DMS53 treated with DMSO at 0.1 percent for 48 hours (cell line): Measurements from ENCODE around the gene FEM1B.

Experiments used
- DNase-seq: peaks from one replicate; lab custom pipeline; 2025; ENCODE audit not compliant: unreplicated experiment; lab: John Stamatoyannopoulos, UW

Gene FEM1B

DNA sequence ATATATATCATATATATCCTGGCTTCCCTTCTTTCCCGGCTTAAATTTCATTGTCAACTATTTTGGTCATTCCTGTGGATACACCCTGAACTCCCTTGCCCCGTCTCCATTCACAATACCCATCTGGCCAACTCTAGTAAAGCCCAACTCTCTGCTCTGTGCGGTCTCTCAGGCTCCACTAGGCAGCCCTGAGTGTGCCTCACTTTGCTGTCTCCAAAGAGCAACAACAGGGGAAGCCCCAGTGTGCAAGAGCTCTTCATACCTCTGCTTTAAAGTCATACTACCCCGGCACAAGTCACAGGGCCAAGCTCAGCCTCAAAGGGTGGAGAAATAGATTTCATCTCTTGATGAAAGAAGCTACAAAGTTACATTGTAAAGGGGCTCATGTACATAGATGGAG is 18.9 kb upstream of the FEM1B start:
- no peak for DNase-seq

DNA sequence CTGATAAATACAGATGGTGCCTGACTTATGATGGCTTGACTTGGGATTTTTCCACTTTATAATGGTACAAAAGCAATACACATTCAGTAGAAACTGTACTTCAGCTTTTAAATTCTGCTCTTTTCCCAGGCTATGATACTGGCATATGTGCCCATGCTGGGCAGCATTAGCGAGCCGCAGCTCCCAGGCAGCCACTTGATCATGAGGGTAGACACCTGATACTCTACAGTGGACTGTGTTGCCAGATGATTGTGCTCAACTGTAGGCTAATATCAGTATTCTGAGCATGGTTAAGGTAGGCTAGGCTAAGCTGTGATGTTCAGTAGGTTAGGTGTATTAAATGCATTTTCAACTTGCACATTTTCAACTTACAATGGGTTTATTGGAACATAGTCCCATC is 17.7 kb upstream of the FEM1B start:
- DNase-seq: peak; percentile 1

DNA sequence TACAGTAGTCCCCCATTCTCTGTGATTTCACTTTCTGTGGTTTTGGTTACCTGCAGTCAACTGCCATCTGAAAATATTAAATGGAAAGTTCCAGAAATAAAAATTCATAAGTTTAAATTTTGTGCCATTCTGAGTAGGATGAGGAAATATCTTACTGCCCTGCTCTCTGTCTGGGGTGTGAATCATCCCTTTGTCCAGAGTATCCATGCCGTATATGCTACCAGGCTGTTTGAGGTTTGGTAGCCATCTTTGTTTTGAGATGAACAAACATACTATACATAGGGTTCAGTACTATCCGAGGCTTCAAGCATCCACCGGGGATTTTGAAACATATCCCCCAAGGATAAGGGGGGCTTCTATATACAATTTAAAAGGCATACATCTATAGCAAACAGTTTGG is 16.3 kb upstream of the FEM1B start:
- no peak for DNase-seq

DNA sequence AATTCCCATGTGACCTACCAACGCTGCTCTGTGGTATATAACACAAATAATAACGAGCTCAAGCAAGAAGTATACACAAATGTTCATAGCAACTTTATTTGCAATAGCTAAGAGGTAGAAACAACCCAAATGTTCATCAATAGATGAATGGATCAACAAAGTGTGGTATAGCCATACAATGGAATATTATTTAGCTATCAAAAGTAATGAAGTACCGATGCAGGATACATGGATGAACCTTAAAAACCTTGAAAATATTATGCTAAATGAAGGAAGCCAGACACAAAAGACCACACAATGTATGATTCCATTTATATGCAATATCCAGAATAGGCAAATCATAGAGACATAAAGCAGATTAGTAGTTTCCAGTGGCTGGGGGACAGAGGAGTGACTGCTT is 15.6 kb upstream of the FEM1B start:
- DNase-seq: no peak

DNA sequence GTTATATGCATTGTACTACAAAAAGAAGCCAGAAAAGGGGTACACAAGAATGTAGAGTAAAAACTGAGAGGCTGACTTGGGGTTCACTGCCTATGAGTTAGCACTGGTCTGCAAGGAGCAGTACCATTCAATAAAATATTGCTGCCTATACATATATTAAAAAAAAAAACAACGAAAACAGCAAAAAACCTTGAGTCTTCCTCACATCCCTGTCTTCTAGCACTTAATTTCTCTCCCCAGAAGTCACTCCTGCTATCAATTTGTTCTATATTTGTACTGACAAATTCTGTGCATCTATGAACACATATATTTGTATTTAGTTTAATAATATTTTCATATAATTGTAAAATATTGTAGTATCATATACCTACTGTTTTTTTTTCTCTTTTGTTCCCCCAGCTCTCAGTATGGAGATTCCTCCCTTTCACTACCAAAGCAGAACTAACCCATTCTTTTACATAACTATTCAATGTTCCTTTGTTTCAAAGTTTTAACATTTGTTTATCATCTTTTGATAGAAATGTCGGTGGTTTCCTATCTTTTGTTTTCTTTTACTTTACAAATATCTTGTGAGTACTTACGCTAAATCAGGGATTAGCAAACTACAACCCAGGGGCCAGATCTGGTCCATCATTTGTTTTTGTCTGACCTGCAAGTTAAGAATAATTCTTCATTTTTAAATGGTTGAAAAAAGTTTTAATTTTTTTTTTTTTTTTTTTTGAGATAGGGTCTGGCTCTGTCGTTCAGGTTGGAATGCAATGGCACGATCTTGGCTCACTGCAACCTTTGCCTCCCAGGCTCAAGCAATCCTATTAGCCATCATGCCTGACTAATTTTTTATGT is 14.8 kb upstream of the FEM1B start:
- no peak for DNase-seq

DNA sequence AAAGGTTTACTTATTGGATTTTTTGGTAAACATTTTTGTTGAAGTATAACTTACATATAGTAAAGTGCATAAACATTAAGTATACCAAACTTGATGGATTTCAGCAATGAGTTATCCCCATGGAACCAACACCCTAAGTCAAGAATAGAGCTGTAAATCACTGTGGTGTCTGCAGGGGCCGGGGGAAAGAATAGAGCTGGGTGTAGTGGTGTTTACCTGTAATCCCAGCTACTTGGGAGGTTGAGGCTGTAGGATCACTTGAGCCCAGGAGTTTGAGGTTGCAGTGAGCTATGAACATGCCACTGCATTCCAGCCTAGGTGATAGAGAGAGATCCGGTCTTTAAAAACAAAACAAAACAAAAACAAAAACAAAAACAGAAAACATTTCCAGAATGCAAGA is 13.3 kb upstream of the FEM1B start:
- DNase-seq: no peak

DNA sequence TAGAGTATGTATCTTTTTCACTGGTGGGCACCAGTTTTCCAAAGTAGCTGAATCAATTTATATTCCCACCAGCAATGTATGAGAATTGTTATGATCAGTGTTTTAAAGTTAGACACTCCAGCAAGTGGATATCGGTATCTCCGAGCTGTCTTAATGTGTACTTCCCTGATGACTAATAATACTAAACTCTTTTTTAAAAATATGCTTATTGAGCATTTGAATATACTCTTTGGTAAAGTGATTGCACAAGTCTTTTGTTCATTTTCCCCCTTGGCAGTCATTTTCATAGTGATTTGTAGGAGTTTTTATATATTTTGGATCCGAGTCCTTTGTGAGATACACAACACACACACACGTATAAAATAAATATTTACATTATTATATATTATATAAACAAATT is 12.5 kb upstream of the FEM1B start:
- DNase-seq: no peak

DNA sequence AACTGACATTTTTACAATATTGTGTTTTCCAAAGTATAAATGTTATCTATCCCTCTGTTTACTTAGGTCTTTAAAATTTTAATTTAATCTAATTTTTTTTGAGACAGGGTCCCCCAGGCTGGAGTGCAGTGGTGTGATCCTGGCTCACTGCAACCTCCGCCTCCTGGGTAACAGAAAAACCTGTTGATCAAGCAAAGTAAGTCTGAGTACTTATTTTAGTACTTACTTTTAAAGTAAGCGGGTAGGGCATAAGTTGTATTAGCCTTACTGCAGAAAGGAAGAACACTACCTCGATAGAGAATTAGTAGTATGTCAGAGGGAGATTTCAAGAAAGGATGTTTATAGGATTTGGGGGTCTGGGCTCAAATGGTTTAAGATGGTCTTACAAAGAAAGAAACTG is 11.9 kb upstream of the FEM1B start:
- no peak for DNase-seq

DNA sequence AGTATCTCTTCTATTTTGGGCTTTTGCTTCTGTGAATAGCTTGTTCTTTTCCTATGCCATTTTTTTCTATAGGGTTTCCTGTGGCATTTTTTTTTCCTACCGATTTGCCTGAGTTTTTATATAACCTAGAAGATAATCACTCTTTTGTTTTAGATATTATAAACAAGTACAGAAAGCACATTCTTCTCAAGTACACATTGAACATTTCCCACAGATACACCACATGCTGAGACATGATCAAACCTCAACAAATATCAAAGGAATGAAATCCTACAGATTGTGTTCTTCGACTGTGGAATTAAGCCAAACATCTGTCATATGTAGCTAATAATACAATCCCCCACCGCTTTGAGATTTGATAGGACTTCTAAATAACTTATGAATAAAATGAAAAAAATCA is 9.1 kb upstream of the FEM1B start:
- DNase-seq: no peak

DNA sequence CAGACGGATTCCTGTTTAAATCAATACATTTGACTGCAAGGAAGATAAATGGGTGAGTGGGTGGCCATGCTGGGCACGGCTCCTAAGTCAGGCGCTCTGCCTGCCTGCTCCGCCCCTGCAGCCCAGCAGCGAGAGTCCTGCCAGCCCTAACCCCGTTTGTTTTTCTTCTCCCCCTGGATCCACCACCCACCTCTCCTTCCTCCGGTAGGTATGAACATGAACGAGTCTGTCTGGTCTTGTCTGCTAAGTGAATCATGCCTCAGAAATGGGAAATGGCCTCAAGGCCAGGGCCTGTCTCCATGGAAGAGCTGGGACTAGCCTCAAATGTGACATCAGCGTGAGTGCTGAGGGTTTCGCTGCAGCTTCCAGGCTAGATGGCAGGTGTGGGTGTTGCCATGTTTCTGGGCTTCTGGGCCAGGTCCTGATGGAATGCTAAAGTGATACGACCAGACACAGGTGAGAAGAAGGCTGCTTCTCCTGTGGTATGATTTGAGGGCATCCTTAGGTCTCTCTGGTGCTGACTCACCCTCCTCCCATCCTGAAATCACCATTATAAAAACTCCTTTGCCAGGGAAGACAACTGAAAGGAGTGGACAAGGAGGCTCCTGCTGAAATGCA is 5.6 kb upstream of the FEM1B start:
- DNase-seq: no peak

DNA sequence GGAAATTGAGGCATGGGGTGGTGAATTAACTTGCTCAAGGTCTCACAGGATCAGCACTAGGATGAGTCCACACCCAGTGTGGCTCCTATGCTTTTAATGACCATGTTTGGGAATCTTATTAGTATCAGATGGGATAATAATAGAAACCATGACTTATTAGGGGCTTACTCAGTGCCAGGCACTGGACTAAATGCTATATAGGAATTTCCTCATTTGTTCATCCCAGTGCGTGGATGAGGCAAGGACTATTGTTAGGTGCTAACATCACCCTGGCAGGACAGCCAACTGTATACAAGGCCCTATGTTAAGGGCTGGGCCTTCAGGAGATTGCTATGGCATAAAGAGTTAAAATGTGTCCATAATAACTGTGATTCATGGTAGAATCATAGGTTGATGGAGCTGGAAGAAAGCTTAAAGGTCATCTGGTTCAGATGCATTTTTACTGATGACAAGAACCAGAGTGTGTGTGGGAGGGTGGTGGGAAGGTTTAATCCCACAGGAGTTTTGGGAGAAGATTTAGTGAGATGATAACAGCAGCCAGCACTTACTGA is 4.7 kb upstream of the FEM1B start:
- DNase-seq: no peak

DNA sequence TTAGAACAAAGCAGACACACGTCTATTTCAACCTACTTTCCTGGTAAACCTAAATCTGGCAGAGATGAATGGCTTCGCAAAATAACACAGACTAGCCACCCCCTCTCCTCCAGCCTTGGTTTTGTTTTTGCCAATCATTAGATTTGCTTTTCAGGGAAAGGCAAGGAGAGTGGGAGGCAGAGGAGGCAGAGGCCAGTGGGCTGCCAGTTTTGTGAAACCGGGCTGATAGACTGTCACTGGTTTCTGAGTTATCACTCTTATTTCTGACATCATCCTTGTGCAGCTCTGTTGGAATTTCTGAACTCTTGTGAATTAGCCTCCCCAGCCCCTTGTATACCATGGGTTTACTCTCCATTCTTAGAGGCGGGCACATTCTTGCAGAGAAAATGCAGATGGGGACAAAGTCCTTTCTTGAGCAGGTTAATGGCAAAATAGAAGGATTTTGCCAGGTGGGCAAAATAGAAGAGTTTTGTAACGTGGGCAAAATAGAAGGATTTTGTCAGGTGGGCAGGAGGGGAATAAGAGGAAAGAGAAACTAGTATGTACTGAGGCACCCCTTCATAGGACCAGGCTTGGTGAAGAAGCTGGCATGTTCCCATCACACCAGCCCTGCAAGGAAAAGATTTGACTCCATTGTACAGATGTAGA is 3.2 kb upstream of the FEM1B start:
- no peak for DNase-seq

DNA sequence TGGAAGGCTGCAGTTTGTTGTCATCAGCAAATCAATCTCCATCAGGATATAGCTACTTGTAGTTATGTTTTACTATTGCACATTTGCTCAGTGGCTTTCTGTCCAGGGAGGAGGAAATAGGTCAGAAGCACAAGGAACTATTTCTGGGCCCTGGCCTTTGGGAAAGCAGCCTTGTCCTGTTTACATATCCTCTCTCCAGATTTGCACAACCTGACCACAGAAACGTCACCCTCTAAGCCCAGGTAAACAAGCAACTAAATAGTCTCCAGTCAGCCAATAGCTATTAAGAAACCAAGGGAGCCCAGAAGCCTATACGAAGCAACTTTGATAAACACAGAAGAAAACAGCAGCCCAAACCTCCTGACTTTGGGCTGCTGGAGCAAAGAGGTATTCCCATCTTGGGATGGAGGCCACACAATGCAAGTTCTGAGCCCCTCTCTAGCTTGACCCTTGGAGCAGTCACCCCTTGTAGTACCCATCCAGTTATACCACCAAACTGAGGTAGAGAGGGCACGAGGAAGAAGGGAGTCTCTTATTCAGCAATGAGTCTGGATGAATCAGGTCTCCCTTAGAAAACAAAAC is 2.3 kb upstream of the FEM1B start:
- DNase-seq: peak; percentile 82

DNA sequence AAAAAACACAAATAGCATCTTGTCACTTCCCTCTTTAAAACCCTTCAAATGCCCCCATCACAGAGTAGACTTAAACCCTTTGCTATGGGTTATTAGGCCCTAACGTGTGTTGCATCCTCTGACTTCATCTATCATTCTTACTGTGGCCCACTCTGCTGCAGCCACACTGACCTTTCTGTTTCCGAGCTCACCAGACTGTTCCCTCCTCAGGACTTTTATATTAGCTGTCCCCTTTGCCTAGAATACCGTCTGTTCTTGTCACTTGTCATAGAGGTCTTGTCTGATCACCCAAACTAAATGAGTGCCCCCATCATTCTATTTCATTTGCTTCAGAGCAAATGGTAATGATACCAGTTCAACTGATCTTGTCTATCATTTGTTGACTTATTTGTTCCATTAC is 877 bp upstream of the FEM1B start:
- no peak for DNase-seq

DNA sequence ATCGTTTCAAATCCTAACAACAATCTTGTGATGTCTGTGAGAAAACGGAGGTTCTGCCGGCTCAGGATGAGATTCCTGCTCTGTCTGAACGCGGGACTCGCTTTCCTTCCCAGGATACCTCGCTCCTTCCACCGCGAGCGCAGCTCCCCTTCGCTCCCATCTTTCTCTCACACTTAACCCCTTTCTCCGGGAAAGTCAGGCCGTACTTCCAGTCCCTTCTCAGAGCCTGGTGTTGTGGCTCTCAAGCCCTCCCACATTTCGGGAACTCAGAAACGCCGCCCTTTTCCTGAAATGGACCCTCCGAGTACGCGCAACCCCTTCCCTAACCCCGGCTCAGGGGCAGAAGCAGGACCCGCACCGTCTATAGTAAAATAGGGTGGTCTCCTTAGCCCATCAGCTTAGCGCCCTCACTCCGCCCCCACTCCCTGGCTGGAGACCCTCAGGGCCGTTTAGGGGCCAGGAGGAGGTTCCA is 378 bp upstream of the FEM1B start:
- peak; percentile 19 for DNase-seq

DNA sequence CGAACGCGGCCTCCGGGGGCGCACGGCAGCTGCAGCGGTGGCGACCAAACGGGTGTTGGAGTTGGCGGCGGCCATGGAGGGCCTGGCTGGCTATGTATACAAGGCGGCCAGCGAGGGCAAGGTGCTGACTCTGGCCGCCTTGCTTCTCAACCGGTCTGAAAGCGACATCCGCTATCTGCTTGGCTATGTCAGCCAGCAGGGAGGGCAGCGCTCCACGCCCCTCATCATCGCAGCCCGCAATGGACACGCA is 725 bp downstream of the FEM1B start:
- peak; percentile 21 for DNase-seq

DNA sequence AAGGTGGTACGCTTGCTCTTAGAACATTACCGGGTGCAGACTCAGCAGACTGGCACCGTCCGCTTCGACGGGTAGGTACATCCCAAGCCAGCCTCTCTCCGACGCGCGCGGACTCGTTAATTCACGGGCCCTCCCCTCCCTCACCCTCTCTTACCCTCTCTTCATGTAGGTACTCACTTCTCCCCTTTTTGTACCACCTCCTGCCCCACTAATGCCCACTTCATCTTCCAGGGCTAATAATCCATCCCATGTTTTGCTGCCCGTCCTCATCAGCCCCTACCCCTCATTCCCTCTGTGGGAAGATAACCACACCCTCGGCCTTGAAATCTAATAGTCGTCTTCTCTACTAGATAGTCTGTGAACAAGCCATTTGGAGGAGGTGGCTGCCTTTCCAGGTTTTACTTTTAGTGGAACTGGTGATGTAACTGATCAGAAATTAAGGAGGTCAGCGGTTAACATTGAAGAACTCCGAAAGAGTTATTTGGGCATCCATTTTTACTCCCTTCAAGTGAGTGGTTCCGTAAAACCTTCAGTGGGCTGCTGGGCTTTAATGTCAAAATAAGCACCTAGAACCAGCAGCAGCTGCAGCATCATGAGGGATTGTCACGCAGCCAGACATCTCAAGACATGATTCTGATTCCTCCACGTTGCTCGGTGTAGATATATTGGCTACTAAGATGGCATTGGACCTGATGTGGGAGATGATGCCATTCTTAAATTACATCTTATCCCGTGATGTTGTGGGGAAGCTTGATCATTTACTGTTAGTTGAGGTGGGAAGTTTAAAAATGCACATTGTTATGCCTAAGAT is 1.3 kb downstream of the FEM1B start:
- no peak for DNase-seq

DNA sequence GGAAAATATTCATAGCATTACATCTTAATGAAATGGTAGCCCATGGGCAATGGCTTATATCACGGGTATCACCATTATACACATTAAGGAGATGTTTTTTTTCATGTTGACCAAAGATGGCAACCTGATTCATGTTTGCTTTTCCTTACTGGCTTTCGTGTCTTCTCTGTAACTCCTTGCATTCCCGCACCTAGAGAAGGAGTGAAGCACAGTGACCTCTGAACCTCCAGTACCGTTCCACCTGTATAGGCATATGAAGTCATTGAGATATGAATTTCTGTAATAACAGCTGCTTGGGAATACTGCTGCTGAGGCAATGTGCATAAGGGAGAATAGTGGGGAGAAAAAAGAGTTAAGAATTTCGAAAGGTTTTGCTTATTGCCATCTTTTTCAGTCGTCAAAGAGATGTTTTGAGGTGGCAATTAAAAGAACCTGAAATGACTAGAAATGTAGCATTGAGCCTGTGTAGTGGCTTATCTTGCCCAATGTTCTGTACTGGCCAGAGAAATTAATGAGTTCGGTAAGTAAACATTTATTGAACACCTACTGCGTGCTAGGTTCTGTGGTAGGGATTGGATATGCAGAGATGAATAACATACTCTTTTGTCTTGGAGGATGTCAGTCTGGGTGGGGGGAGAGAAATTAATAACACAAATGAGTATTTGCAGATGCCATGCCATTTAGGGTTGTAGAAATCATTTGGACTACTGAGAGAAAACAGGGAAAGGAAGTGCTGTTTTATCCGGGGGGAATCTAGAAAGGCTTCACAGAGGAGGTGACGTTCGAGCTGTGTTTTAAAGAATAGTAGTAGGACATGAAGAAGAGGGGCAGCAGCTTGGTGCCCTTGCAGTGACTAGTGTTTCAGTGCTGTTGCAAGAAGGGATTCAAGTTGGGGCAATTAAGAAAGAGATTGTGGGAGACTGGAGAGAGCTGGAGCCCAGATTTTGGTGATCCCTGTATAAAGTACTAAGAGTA is 2.5 kb downstream of the FEM1B start:
- no peak for DNase-seq

DNA sequence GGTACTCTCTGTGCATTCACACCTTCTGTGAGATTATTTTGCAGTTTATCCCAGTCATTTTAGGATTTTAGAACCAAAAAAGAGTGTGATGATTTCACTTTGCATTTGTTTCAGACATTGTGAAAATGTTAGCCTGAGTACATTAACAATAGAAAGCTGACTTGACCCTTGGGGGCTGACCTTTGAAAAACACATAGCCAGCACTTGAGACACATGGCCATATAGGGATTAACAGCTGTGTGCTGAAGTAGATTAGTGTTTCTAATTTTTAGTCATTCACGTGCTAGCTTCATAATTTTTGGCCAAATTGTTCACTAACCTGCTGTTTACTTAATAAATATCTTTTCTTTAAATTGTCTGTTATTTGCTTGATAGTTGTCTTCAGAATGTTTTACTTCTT is 3.5 kb downstream of the FEM1B start:
- DNase-seq: no peak

DNA sequence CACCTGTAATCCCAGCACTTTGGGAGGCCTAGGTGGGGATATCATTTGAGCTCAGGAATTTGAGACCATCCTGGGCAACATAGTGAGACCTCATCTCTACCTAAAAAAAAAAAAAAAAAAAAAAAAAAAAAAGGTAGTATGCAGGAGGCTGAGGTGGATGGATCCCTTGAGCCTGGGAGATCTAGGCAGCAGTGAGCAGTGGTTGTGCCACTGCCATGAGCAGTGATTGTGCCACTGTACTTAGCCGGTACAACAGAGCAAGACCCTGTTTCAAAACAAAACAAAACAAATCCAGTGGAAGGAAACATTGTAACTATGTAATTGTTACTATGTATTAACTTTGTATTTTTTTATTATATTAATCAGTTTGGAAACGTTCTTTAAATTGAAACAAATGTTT is 5.9 kb downstream of the FEM1B start:
- DNase-seq: no peak
